DND-41 (cell line): Measurements from ENCODE around the gene FKBP8.

Source experiments
- ATAC-seq: fragments of 200-7000 bp; cut with Tn5 transposase; 3 replicates; pipeline ENCODE4 v1.9.1; 2021; ENCODE audit warnings: low read depth; ENCODE audit not compliant: insufficient read depth
- DNase-seq: peaks from one replicate; pipeline ENCODE4 v3.0.0-alpha.2; 2020
- H2AFZ ChIP-seq: 2 replicates; pipeline ENCODE4 v1.6.0; 2012; ENCODE audit warnings: low read depth, low read length
- H3K27ac ChIP-seq: 2 replicates; pipeline ENCODE4 v1.5.1; 2012; ENCODE audit warnings: low read length, inconsistent platforms
- H3K27me3 ChIP-seq: fragments of 200-600 bp; sonication (generic); 2 replicates; pipeline ENCODE4 v1.6.0; 2012; ENCODE audit warnings: low read length, mild to moderate bottlenecking, inconsistent platforms; ENCODE audit not compliant: insufficient read depth, poor library complexity
- H3K36me3 ChIP-seq: 2 replicates; pipeline ENCODE4 v1.5.1; 2012; ENCODE audit warnings: low read length, inconsistent platforms; ENCODE audit not compliant: insufficient read depth
- H3K4me1 ChIP-seq: 2 replicates; pipeline ENCODE4 v1.5.1; 2012; ENCODE audit warnings: mild to moderate bottlenecking, low read length; ENCODE audit not compliant: insufficient read depth
- H3K4me2 ChIP-seq: 2 replicates; pipeline ENCODE4 v1.6.0; 2012; ENCODE audit warnings: mild to moderate bottlenecking, moderate library complexity, low read length, inconsistent platforms; ENCODE audit not compliant: insufficient read depth
- H3K4me3 ChIP-seq, 2 experiments: fragments of 200-600 bp in 1 of 2; shearing (Covaris generic) in 1 of 2; 2 replicates each; pipeline ENCODE4 v1.5.1; 2012 to 2016; ENCODE audit warnings: inconsistent platforms in 2 of 2, low read length in 2 of 2, mild to moderate bottlenecking in 2 of 2, low read depth in 1 of 2, moderate library complexity in 1 of 2
- H3K79me2 ChIP-seq: 2 replicates; pipeline ENCODE4 v1.6.0; 2012; ENCODE audit warnings: low read length, inconsistent platforms; ENCODE audit not compliant: insufficient read depth
- H3K9ac ChIP-seq: 2 replicates; pipeline ENCODE4 v1.6.0; 2012; ENCODE audit warnings: low read depth, mild to moderate bottlenecking, inconsistent platforms, low read length, moderate library complexity
- H3K9me3 ChIP-seq: 2 replicates; pipeline ENCODE4 v1.5.1; 2012; ENCODE audit warnings: low read length, moderate library complexity, mild to moderate bottlenecking, inconsistent platforms; ENCODE audit not compliant: insufficient read depth, severe bottlenecking
- H4K20me1 ChIP-seq: 2 replicates; pipeline ENCODE4 v1.6.0; 2012; ENCODE audit warnings: low read length; ENCODE audit not compliant: insufficient read depth
- EZH2 ChIP-seq: IDR thresholded peaks from 3 replicates; pipeline ENCODE4 v1.6.1; 2012; ENCODE audit warnings: borderline replicate concordance, low read depth, mild to moderate bottlenecking, moderate library complexity, low read length, inconsistent platforms; ENCODE audit not compliant: severe bottlenecking
- TF ChIP-seq, protein P1 (sequence below): IDR thresholded peaks from 2 replicates; pipeline ENCODE4 v1.5.1; 2012; ENCODE audit warnings: borderline replicate concordance, low read length, moderate library complexity, mild to moderate bottlenecking; ENCODE audit not compliant: poor library complexity, severe bottlenecking; ENCODE audit errors: extremely low read depth

FKBP8 gene

DNA sequence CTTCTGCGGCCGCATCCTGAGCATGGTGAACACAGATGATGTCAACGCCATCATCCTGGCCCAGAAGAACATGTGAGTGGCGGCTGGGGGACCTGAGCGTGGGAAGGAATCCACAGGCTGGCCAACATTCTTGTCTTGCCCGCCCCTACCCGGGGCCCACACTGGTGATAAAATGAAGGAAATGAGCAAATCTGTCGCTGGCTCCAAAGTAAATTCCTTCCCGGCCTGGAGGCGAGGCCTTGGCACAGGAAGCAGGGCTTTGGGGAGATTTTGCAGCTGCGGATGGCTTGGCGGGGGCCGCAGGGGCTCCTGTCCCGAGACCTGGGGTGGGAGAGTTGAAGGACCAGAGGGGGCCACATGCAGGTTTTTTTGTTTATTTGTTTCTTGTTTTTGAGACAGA is 18.7 kb upstream of the FKBP8 start:
- DNase-seq (no peak), ATAC-seq (no peak)
- no peaks in the 10 kb centered on the region for H3K9me3 ChIP-seq
- peaks cover 20% of the 10 kb centered on the region for H3K4me1 ChIP-seq
- H3K36me3 ChIP-seq: peaks cover 66% of the 10 kb centered on the region
- no peak overlapping the region for H3K9ac ChIP-seq
- 0 out of 2 replicates have a peak, but pooled peaks cover 6% of the 10 kb centered on the region for H4K20me1 ChIP-seq
- no peak overlapping the region for H3K27ac ChIP-seq
- H2AFZ ChIP-seq: no peak overlapping the region
- H3K79me2 ChIP-seq: peaks cover 39% of the 10 kb centered on the region
- H3K4me2 ChIP-seq: no peak overlapping the region
- TF ChIP-seq EZH2: no peak
- TF ChIP-seq, protein P1, sequence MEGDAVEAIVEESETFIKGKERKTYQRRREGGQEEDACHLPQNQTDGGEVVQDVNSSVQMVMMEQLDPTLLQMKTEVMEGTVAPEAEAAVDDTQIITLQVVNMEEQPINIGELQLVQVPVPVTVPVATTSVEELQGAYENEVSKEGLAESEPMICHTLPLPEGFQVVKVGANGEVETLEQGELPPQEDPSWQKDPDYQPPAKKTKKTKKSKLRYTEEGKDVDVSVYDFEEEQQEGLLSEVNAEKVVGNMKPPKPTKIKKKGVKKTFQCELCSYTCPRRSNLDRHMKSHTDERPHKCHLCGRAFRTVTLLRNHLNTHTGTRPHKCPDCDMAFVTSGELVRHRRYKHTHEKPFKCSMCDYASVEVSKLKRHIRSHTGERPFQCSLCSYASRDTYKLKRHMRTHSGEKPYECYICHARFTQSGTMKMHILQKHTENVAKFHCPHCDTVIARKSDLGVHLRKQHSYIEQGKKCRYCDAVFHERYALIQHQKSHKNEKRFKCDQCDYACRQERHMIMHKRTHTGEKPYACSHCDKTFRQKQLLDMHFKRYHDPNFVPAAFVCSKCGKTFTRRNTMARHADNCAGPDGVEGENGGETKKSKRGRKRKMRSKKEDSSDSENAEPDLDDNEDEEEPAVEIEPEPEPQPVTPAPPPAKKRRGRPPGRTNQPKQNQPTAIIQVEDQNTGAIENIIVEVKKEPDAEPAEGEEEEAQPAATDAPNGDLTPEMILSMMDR: no peak
- H3K27me3 ChIP-seq: no peaks in the 10 kb centered on the region
- no peak overlapping the region for H3K4me3 ChIP-seq

DNA sequence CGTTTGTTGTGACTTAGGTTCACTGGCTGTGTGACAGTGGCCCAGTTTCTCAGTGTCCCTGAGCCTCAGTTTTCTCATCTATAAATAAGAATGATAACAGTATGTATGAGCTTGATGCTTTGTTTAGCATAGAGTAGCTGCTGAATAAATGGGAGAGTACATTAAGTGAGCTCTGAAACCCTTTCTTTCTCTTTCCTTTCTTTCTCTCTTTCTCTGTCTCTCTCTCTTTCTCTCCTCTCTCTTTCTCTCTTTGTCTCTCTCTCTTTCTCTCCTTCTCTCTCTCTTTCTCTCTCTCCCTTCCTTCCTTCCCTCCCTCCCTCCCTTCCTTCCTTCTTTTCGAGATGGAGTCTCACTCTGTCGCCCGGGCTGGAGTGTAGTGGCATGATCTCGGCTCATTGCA is 16.3 kb upstream of the FKBP8 start:
- ATAC-seq: no peak
- Histone ChIP-seq H3K9ac (peak overlapping the region; percentile 81; the same call in 1 of the 2 replicates), H3K4me3 (peak overlapping the region in 1 of 2 experiments; percentile 33; a peak in 1 of 4 replicates), H3K4me1 (peaks cover 24% of the 10 kb centered on the region), H3K4me2 (peak overlapping the region; percentile 91; the same call in 1 of the 2 replicates), H2AFZ (no peak overlapping the region), H3K9me3 (no peaks in the 10 kb centered on the region), H3K36me3 (peaks cover 42% of the 10 kb centered on the region), H3K27ac (no peak overlapping the region; the same call in 1 of the 2 replicates), H3K79me2 (peaks cover 39% of the 10 kb centered on the region), H3K27me3 (no peaks in the 10 kb centered on the region), H4K20me1 (0 out of 2 replicates have a peak, but pooled peaks cover 6% of the 10 kb centered on the region)
- TF ChIP-seq, protein P1: no peak
- no peak for TF ChIP-seq EZH2
- DNase-seq: no peak

DNA sequence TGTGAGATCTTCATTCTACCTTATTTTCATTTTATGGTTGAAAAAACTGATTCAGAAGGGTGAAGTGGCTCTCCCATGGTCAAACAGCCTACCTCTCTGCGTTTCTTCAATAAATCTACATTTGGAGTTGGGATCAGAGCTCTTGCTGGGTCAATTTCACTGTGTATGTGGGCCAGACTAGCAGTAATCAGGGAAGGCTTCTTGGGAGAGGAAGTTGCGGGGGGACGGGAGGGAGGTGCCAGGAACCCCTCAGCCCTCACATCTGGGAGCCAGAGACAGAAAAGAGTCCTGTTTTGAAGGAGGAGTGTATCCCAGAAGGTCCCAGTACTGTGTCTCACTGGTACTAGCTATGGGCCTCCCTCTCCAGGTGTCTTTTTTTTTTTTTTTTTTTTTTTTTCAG is 15.2 kb upstream of the FKBP8 start:
- H2AFZ ChIP-seq: no peak overlapping the region
- no peak for ATAC-seq

More for the DNA sequence above, 15.2 kb upstream of the FKBP8 start:
- 0 out of 2 replicates have a peak, but pooled peaks cover 6% of the 10 kb centered on the region for H4K20me1 ChIP-seq
- peak overlapping the region; percentile 75 for H3K27ac ChIP-seq
- H3K9me3 ChIP-seq: no peaks in the 10 kb centered on the region
- H3K4me1 ChIP-seq: peaks cover 24% of the 10 kb centered on the region
- H3K4me3 ChIP-seq: peak overlapping the region; percentile 63 to 83
- TF ChIP-seq, protein P1: no peak
- TF ChIP-seq EZH2: no peak
- H3K27me3 ChIP-seq: no peaks in the 10 kb centered on the region
- peaks cover 32% of the 10 kb centered on the region for H3K36me3 ChIP-seq
- peak overlapping the region; percentile 91 for H3K4me2 ChIP-seq
- peaks cover 39% of the 10 kb centered on the region for H3K79me2 ChIP-seq
- peak overlapping the region; percentile 81 for H3K9ac ChIP-seq
- DNase-seq: no peak
